Measurements from ENCODE around the gene TRMT2A. TPM values are rescaled to one million over a fixed set of nuclear protein-coding genes. Genes with fewer than 3 reads are reported as not detected.

TRMT2A gene
- total and polyA plus RNA-seq, 8 donors, result 39.3 to 60.4 (median 46.6) TPM

DNA sequence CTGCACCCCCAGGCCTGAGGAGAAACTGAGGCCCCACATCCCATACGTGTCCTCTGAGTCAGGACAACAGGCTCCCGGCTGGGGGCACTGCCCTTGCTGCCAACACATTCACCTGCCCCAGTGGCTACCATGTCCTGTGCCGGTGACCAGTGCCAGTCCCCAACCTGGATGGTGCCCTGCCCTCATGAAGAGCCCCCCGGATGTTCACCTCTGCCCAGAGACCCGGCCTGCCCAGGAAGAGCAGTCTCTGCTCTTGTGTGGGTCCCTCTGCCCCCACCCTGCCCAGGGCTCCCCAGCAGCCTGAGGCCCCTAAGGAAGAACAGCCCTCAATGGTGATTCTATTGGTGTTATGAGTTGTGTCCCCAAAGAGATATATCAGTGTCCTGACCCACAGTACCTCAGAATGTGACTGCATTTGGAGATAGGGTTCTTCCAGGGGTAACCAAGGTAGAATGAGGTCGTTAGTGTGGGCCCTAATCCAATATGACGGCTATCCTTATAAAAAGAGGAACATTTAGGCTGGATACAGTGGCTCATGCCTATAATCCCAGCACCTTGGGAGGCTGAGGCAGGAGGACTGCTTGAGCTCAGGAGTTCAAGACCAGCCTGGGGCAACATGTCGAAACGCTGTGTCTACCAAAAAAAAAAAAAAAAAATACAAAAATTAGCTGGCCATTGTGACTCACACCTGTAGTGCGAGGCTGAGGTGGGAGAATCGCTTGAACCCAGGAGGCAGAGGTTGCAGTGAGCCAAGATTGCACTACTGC is 50.2 kb downstream of the TRMT2A start:
- TF ChIP-seq, protein P1, sequence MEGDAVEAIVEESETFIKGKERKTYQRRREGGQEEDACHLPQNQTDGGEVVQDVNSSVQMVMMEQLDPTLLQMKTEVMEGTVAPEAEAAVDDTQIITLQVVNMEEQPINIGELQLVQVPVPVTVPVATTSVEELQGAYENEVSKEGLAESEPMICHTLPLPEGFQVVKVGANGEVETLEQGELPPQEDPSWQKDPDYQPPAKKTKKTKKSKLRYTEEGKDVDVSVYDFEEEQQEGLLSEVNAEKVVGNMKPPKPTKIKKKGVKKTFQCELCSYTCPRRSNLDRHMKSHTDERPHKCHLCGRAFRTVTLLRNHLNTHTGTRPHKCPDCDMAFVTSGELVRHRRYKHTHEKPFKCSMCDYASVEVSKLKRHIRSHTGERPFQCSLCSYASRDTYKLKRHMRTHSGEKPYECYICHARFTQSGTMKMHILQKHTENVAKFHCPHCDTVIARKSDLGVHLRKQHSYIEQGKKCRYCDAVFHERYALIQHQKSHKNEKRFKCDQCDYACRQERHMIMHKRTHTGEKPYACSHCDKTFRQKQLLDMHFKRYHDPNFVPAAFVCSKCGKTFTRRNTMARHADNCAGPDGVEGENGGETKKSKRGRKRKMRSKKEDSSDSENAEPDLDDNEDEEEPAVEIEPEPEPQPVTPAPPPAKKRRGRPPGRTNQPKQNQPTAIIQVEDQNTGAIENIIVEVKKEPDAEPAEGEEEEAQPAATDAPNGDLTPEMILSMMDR (IDR thresholded peaks at IDR 0.05), result no peak
- peak in 1 of 4 donors; percentile 53 for DNase-seq
- Histone ChIP-seq H3K9me3 (no peaks in the 10 kb centered on the region), H3K36me3 (peaks cover 0 to 45% of the 10 kb centered on the region in 2 donors), H3K4me1 (peaks cover 0 to 2% of the 10 kb centered on the region in 2 donors), H3K4me3 (no peak overlapping the region), H3K27me3 (no peaks in the 10 kb centered on the region), H3K27ac (no peak overlapping the region)
- intact Hi-C loops (cut with DNase I), result no loop called here
- no peak for ATAC-seq

DNA sequence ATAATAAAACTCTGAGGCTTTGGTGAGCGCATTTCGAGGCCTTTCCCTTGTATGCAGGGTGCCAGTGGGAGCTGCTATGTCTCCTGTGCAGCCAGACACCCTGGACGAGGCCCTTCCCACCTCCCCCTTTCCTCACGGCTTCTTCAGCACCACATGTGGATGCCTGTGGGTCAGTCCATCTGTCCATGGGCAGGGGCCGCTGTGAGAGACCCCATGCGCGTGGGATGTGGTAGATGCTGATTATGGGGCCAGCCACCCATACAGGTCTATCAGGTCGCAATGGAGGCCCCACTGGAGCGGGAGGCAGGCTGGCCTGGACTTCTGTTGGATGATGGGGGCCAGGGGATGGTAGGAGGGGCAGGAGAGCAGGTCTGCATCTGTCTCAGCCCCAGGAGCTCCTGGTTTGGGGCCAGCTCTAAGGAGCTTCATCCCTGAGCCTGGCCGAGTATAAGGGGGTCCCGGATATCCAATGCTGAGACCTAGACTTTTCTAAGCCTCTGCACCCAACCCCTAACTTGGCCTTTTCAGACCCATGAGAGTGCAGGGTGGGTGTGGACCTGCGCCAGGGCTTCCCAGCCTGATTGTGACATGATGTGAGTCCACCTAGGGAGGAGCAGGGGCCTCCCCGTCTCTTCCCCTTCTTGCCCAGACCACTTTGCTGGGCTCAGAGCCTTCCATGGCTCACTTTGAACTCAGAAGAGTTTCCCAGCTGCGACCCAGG is 51.0 kb downstream of the TRMT2A start:
- Histone ChIP-seq H3K27ac (no peak overlapping the region), H3K27me3 (no peaks in the 10 kb centered on the region), H3K9me3 (no peaks in the 10 kb centered on the region), H3K4me1 (peaks cover 0 to 5% of the 10 kb centered on the region in 2 donors), H3K36me3 (peaks cover 0 to 52% of the 10 kb centered on the region in 2 donors), H3K4me3 (no peak overlapping the region)
- ATAC-seq (no peak), DNase-seq (peak in 1 of 4 donors; percentile 42)
- intact Hi-C loops (cut with DNase I), result no loop called here
- TF ChIP-seq, protein P1 (IDR thresholded peaks at IDR 0.05), result no peak

GRCh38 chr22:20064545-20065262 is 52.3 kb downstream of the TRMT2A start:
- ATAC-seq, result no peak
- no peak overlapping the region for H3K27ac ChIP-seq
- no peaks in the 10 kb centered on the region for H3K9me3 ChIP-seq
- peak in 1 of 4 donors; percentile 58 for DNase-seq
- intact Hi-C loops (cut with DNase I), result no loop called here
- TF ChIP-seq, protein P1 (IDR thresholded peaks at IDR 0.05), result no peak
- peaks cover 0 to 5% of the 10 kb centered on the region in 2 donors for H3K4me1 ChIP-seq
- H3K4me3 ChIP-seq, result no peak overlapping the region
- H3K27me3 ChIP-seq, result no peaks in the 10 kb centered on the region
- peaks cover 0 to 61% of the 10 kb centered on the region in 2 donors for H3K36me3 ChIP-seq

DNA sequence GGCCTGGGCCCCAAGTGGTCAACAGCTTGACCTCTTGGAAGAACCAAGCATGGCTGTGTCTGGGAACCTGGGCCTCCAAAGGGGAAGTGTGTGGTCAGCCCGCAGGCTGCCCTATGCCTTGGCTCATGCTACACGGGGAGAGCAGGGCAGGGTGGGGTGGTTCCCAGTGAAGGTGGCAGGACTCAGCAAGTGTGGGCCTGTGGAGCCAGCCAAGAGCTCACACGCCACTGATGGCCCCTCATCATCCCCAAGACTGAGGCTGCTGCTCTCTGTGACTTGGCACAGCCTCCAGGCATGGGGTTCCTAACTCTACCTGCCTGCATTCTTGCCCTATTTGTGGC is 52.9 kb downstream of the TRMT2A start:
- DNase-seq (peak in 1 of 4 donors; percentile 55), ATAC-seq (no peak)
- Histone ChIP-seq H3K36me3 (peaks cover 0 to 64% of the 10 kb centered on the region in 2 donors), H3K4me3 (no peak overlapping the region), H3K4me1 (peaks cover 0 to 7% of the 10 kb centered on the region in 2 donors), H3K27me3 (no peaks in the 10 kb centered on the region), H3K27ac (no peak overlapping the region), H3K9me3 (no peaks in the 10 kb centered on the region)
- TF ChIP-seq, protein P1 (IDR thresholded peaks at IDR 0.05), result no peak
- intact Hi-C loops (cut with DNase I), result no loop called here

All from left lung (tissue), 10 donors.